D721Med (cell line): ENCODE results near the gene VWA8.
"Not testable (repeated sequence)": the region's sequence is repeated elsewhere in the genome, so short reads cannot be mapped to it uniquely, and the experiment has no call there.

Source experiments
- DNase-seq: peaks from one replicate; pipeline ENCODE4 v3.0.0; 2011; ENCODE audit warnings: low spot score; ENCODE audit not compliant: insufficient read length
- FAIRE-seq: peaks from 2 replicates; lab custom pipeline; 2011; peaks lifted over from hg19 to GRCh38; lab: Jason Lieb, UNC
- CTCF ChIP-seq: IDR thresholded peaks from 2 replicates; pipeline ENCODE4 v1.5.1; 2012; ENCODE audit warnings: mild to moderate bottlenecking, control low read depth; ENCODE audit not compliant: insufficient read depth; ENCODE audit errors: missing control alignments

VWA8 gene

DNA sequence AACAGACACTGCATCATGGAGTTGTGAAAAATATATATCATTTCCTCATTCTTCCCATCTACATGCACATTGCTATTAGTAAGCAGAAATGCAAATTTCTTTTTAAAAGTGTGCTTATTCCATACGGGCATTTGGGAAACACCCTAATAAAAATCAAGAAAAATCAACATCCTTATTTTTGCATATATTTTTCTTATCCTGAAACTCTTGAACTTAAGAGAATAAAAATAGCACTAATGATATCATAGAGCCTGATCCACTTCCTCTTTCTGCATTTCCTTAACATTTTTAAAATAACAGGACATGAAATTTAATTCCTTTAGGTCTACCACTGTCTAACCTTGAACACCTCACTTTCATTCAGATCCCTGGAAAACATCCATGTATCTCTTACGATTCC, 123.3 kb downstream of the VWA8 start:
- no peak for DNase-seq
- FAIRE-seq: no peak
- no peak for TF ChIP-seq CTCF

DNA sequence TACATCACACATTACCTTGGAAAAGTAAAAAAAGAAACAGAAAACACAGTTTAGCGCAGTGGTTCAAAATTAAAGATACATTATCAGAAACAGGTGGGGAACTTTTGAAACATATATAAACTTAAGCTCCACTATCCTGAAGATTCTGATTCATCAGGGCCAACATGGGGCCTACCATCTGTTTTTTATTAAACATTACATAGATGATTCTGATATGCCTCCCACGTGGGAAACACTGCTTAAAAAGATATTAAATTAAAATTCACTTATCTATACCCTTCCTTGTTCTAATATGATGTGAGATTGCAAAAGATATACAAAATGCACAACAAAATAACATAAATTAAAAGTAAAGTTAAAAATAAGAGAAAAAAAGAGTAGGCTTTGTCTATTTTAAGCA, 125.0 kb downstream of the VWA8 start:
- no peak for FAIRE-seq
- DNase-seq: no peak
- no peak for TF ChIP-seq CTCF

GRCh38 chr13:41834697-41835096, 126.2 kb downstream of the VWA8 start:
- FAIRE-seq, DNase-seq: not testable (repeated sequence)

- no peak for TF ChIP-seq CTCF
- no peak for DNase-seq
- FAIRE-seq: no peak
Observed at GRCh38 chr13:41833831-41834230, 127.1 kb downstream of the VWA8 start.

- no peak for DNase-seq
- no peak for FAIRE-seq
- no peak for TF ChIP-seq CTCF
Observed at GRCh38 chr13:41833201-41833600, 127.7 kb downstream of the VWA8 start.

- no peak for TF ChIP-seq CTCF
- DNase-seq (no peak), FAIRE-seq (no peak)
Observed at GRCh38 chr13:41827507-41828213, 133.2 kb downstream of the VWA8 start.

- no peak for FAIRE-seq
- TF ChIP-seq CTCF: no peak
- DNase-seq: no peak
Observed at GRCh38 chr13:41825691-41826090, 135.2 kb downstream of the VWA8 start.
